Nephron progenitor cell (in vitro differentiated cells): ENCODE data around the gene KLHL29.

Source experiments
- DNase-seq: peaks from one replicate; pipeline ENCODE4 v3.0.0; 2021
- H3K27ac Mint-ChIP-seq: 2 replicates; pipeline ENCODE4 v1.8.0; 2021; ENCODE audit warnings: mild to moderate bottlenecking, moderate library complexity, mixed read lengths
- H3K27me3 Mint-ChIP-seq: 2 replicates; pipeline ENCODE4 v1.8.0; 2021; ENCODE audit warnings: mild to moderate bottlenecking, low read depth, mixed read lengths; ENCODE audit not compliant: poor library complexity
- H3K36me3 Mint-ChIP-seq: 2 replicates; pipeline ENCODE4 v1.8.0; 2021; ENCODE audit warnings: low read depth, mixed read lengths
- H3K4me1 Mint-ChIP-seq: 2 replicates; pipeline ENCODE4 v1.8.0; 2021; ENCODE audit warnings: mixed read lengths
- H3K4me3 Mint-ChIP-seq: 2 replicates; pipeline ENCODE4 v1.8.0; 2021; ENCODE audit warnings: mild to moderate bottlenecking, moderate library complexity, mixed read lengths
- H3K9me3 Mint-ChIP-seq: 2 replicates; pipeline ENCODE4 v1.8.0; 2021; ENCODE audit warnings: mild to moderate bottlenecking, moderate library complexity, mixed read lengths
- TF ChIP-seq, protein P1 (sequence below): fragments of 200-600 bp; sonication (generic); IDR thresholded peaks from 2 replicates; pipeline ENCODE4 v1.5.0; 2021; ENCODE audit warnings: antibody characterized with exemption

KLHL29 gene

DNA sequence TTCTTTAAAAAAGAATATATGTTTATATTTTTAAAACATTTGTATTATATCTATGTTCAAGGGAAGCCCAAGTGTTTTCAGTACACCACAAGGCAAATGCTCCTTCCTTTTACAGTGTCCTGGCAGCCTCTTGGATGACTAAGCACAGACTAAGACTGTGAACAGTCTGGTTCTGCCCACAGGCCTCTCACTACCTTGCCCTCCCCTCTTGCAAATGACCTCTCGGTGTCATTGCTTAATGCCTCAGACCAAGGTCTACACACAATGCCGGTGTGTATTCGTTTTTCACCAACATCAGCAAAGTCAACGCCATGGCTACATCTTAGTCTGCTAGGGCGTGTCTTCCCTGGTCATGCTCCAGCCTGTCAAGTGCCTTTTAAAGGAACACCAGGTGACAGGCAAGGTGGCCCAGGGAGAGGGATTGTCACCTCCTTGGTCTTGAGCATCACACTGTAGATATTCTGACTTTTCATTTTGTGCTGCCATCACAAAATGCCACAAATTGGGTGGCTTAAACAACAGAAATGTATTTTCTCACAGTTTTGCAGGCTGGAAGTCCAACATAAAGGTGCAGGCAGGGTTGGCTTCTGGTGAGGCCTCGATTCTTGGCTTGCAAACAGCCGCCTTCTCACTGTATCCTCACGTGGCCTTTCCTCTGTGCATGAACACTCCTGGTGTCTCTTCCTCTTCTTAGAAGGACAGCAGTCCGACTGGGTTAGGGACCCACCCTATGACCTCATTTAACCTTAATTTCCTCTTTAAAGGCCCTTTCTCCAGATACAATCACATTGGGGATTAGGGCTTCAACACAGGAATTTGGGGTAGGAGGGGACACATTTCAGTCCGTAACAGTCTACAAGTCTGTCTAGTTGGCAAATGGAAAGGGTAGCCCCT is 266.5 kb downstream of the KLHL29 start:
- peaks cover 4% of the 10 kb centered on the region for H3K9me3 Mint-ChIP-seq
- H3K4me1 Mint-ChIP-seq, result peaks cover 31% of the 10 kb centered on the region
- H3K27me3 Mint-ChIP-seq, result peaks cover 11% of the 10 kb centered on the region
- H3K4me3 Mint-ChIP-seq, result no peak overlapping the region
- DNase-seq, result no peak
- H3K36me3 Mint-ChIP-seq, result no peaks in the 10 kb centered on the region
- H3K27ac Mint-ChIP-seq, result no peak overlapping the region
- TF ChIP-seq, protein P1, sequence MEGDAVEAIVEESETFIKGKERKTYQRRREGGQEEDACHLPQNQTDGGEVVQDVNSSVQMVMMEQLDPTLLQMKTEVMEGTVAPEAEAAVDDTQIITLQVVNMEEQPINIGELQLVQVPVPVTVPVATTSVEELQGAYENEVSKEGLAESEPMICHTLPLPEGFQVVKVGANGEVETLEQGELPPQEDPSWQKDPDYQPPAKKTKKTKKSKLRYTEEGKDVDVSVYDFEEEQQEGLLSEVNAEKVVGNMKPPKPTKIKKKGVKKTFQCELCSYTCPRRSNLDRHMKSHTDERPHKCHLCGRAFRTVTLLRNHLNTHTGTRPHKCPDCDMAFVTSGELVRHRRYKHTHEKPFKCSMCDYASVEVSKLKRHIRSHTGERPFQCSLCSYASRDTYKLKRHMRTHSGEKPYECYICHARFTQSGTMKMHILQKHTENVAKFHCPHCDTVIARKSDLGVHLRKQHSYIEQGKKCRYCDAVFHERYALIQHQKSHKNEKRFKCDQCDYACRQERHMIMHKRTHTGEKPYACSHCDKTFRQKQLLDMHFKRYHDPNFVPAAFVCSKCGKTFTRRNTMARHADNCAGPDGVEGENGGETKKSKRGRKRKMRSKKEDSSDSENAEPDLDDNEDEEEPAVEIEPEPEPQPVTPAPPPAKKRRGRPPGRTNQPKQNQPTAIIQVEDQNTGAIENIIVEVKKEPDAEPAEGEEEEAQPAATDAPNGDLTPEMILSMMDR, result no peak

DNA sequence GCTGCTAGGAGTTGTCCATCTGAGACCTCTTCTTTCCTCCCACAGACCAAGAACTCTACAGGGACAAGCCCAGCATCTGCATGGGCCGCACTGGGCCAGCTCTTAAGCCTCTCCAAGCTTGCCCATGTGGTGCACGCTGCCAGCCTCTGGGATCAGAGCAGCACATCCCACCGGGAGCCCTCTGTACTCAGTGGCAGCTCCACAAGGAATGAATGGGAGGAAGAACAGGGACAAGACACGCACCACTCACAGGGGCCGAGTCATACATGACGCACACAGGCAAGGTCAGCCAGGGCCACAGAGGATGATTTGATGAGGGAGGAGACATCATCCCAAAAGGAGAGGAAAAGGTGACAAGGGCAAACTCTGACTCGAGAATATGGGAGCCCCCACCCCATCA is 268.3 kb downstream of the KLHL29 start:
- peaks cover 4% of the 10 kb centered on the region for H3K9me3 Mint-ChIP-seq
- no peaks in the 10 kb centered on the region for H3K36me3 Mint-ChIP-seq
- H3K4me3 Mint-ChIP-seq, result no peak overlapping the region
- TF ChIP-seq, protein P1, result no peak
- peaks cover 8% of the 10 kb centered on the region for H3K27me3 Mint-ChIP-seq
- no peak overlapping the region for H3K27ac Mint-ChIP-seq
- DNase-seq, result no peak
- H3K4me1 Mint-ChIP-seq, result peaks cover 28% of the 10 kb centered on the region

DNA sequence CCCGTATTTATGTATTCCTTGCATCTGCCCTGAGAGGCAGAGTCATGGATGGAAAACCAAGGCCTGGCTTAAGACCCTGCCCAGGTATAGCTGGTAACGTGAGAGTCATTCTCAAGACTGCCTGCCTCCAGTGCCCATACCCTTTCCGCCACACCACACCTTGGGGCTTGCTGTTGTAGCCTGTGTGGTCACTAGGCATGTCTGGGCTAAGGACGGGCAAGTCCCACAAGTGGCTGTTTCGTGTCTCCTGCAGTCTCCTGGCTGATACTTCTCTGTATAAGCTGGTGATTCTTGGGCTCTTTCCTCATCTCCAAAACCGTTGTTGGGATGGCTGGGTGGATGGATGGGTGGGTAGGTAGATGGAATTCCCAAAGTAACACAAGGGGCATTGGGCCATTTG is 269.8 kb downstream of the KLHL29 start:
- H3K4me3 Mint-ChIP-seq, result no peak overlapping the region
- TF ChIP-seq, protein P1, result no peak
- peaks cover 4% of the 10 kb centered on the region for H3K9me3 Mint-ChIP-seq
- DNase-seq, result no peak
- no peaks in the 10 kb centered on the region for H3K36me3 Mint-ChIP-seq
- peaks cover 28% of the 10 kb centered on the region for H3K4me1 Mint-ChIP-seq
- peaks cover 8% of the 10 kb centered on the region for H3K27me3 Mint-ChIP-seq
- H3K27ac Mint-ChIP-seq, result no peak overlapping the region

- peaks cover 28% of the 10 kb centered on the region for H3K4me1 Mint-ChIP-seq
- no peak for DNase-seq
- TF ChIP-seq, protein P1, result no peak
- peaks cover 4% of the 10 kb centered on the region for H3K9me3 Mint-ChIP-seq
- H3K36me3 Mint-ChIP-seq, result no peaks in the 10 kb centered on the region
- H3K27ac Mint-ChIP-seq, result no peak overlapping the region
- no peak overlapping the region for H3K4me3 Mint-ChIP-seq
- peaks cover 4% of the 10 kb centered on the region for H3K27me3 Mint-ChIP-seq
Observed at GRCh38 chr2:23655934-23656596, 271.1 kb downstream of the KLHL29 start.

GRCh38 chr2:23656597-23656973 is 271.6 kb downstream of the KLHL29 start:
- H3K4me3 Mint-ChIP-seq, result no peak overlapping the region
- no peaks in the 10 kb centered on the region for H3K36me3 Mint-ChIP-seq
- DNase-seq, result no peak
- TF ChIP-seq, protein P1, result no peak
- peaks cover 4% of the 10 kb centered on the region for H3K9me3 Mint-ChIP-seq
- no peak overlapping the region for H3K27ac Mint-ChIP-seq
- H3K27me3 Mint-ChIP-seq, result peaks cover 4% of the 10 kb centered on the region
- H3K4me1 Mint-ChIP-seq, result peaks cover 28% of the 10 kb centered on the region
